Measurements from ENCODE around the gene ZNF766. TPM values are rescaled to one million over a fixed set of nuclear protein-coding genes. Genes with fewer than 3 reads are reported as not detected.

Gene ZNF766
- total and polyA plus RNA-seq, 2 of the 13 experiments (the other 11 are each of a cell fraction or from before 2014, with no cell fraction given), result 5.2 to 10.3 TPM

DNA sequence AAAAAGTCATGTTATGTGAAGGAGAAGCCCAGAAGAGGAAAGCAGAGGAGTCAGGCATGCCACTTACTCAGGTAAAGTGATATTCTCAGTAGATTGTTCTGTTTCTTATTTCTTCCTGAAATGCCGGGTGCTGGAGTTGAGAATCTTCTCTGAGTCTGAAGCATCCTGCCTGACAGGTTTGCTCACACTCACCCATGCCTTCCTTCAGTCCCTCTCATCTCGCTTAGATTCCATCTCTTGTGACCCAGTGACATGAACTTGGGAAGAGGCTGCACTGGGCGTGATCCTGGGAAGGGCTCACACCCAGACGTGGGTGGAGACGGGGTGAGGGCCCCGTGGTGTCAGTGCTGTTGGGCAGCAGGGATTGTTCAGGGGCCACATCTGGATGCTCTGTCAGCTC is 8.1 kb downstream of the ZNF766 start:
- 98% methylated on average over 6 of the region's 6 CpGs for WGBS (ENCODE audit: low lambda C conversion rate)
- H3K4me2 ChIP-seq (ENCODE audit: low read depth, low read length), result no peak overlapping the region
- no peak overlapping the region for H3K27ac ChIP-seq (ENCODE audit: extremely low read length, insufficient read depth, low read length)
- ATAC-seq (no peak), FAIRE-seq (no peak), DNase-seq (ENCODE audit: low spot score) (no peak)
- H3K27me3 ChIP-seq (ENCODE audit: control insufficient read depth in 1 of 2, insufficient read depth in 2 of 2, low read length in 2 of 2), result no peaks in the 10 kb centered on the region
- H4K20me1 ChIP-seq (ENCODE audit: insufficient read depth, low read length), result peaks cover 8% of the 10 kb centered on the region; the same call in 1 of the 2 replicates
- H2AFZ ChIP-seq (ENCODE audit: low read length), result no peak overlapping the region
- in situ Hi-C loops (cut with HindIII; ENCODE audit: extremely low pct_ligation_motif_present, low pct_unique_long_range_greater_than_20kb), result no loop called here
- no peaks in the 10 kb centered on the region for H3K4me1 ChIP-seq (ENCODE audit: insufficient read depth, low read length)
- intact Hi-C loops (cut with micrococcal nuclease; ENCODE audit: unreplicated experiment), result no loop called here
- ChIA-PET POLR2A (no interaction called here), CTCF (ENCODE audit: low intra/inter-chr PET ratio, low total read pairs) (no interaction called here)
- H3K79me2 ChIP-seq (ENCODE audit: insufficient read depth, low read length), result peaks cover 54% of the 10 kb centered on the region
- peaks cover 0 to 6% of the 10 kb centered on the region in 2 experiments; a peak in 1 of 5 replicates for H3K36me3 ChIP-seq (replicated peaks in 1 of 2; ENCODE audit: control insufficient read depth in 1 of 2, insufficient read depth in 2 of 2, low read length in 2 of 2)
- peaks cover 5% of the 10 kb centered on the region; the same call in 1 of the 2 replicates for H3K9me3 ChIP-seq (ENCODE audit: low read length)
- no TSS peak for BruUV-seq (replicated peaks)
- H3K9ac ChIP-seq (ENCODE audit: insufficient read depth, low read depth, low read length), result no peak overlapping the region
- H3K4me3 ChIP-seq (replicated peaks in 1 of 3; ENCODE audit: insufficient read depth in 1 of 3, low read depth in 2 of 3, low read length in 3 of 3), result no peak overlapping the region
- TF ChIP-seq ZFX (CRISPR knock-in tag; IDR thresholded peaks at IDR 0.05; ENCODE audit: low read depth), result no peak
- TF ChIP-seq, protein P1, sequence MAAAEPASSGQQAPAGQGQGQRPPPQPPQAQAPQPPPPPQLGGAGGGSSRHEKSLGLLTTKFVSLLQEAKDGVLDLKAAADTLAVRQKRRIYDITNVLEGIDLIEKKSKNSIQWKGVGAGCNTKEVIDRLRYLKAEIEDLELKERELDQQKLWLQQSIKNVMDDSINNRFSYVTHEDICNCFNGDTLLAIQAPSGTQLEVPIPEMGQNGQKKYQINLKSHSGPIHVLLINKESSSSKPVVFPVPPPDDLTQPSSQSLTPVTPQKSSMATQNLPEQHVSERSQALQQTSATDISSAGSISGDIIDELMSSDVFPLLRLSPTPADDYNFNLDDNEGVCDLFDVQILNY (CRISPR knock-in tag; conservative IDR thresholded peaks at IDR 0.05), result no peak

DNA sequence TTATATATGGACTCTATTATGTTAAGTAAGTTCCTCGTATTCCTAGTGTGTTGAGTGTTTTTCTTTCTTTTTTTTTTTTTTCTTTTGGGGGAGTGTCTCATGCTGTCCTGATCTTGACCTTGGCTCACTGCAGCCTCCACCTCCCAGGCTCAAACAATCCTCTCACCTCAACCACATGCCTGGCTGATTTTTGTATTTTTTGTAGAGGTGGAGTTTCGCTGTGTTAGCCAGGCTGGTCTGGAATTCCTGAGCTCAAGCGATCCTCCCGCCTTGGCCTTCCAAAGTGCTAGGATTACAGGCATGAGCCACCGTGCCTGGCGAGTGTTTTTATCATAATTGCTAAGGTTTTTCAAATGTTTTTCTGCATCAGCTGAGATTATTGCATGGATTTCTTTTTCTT is 16.9 kb downstream of the ZNF766 start:
- Histone ChIP-seq H2AFZ (ENCODE audit: low read length) (no peak overlapping the region), H3K27me3 (ENCODE audit: control insufficient read depth in 1 of 2, insufficient read depth in 2 of 2, low read length in 2 of 2) (no peaks in the 10 kb centered on the region), H3K27ac (ENCODE audit: extremely low read length, insufficient read depth, low read length) (no peak overlapping the region), H3K4me2 (ENCODE audit: low read depth, low read length) (no peak overlapping the region), H3K4me3 (replicated peaks in 1 of 3; ENCODE audit: insufficient read depth in 1 of 3, low read depth in 2 of 3, low read length in 3 of 3) (no peak overlapping the region), H3K4me1 (ENCODE audit: insufficient read depth, low read length) (no peaks in the 10 kb centered on the region), H4K20me1 (ENCODE audit: insufficient read depth, low read length) (peaks cover 6% of the 10 kb centered on the region; the same call in 1 of the 2 replicates), H3K9ac (ENCODE audit: insufficient read depth, low read depth, low read length) (no peak overlapping the region), H3K36me3 (replicated peaks in 1 of 2; ENCODE audit: control insufficient read depth in 1 of 2, insufficient read depth in 2 of 2, low read length in 2 of 2) (peaks cover 15 to 55% of the 10 kb centered on the region in 2 experiments), H3K79me2 (ENCODE audit: insufficient read depth, low read length) (peaks cover 4% of the 10 kb centered on the region), H3K9me3 (ENCODE audit: low read length) (no peaks in the 10 kb centered on the region)
- ATAC-seq, result no peak
- no peak for DNase-seq (ENCODE audit: low spot score)
- no peak for FAIRE-seq
- BruUV-seq (replicated peaks), result no TSS peak
- TF ChIP-seq, protein P2, sequence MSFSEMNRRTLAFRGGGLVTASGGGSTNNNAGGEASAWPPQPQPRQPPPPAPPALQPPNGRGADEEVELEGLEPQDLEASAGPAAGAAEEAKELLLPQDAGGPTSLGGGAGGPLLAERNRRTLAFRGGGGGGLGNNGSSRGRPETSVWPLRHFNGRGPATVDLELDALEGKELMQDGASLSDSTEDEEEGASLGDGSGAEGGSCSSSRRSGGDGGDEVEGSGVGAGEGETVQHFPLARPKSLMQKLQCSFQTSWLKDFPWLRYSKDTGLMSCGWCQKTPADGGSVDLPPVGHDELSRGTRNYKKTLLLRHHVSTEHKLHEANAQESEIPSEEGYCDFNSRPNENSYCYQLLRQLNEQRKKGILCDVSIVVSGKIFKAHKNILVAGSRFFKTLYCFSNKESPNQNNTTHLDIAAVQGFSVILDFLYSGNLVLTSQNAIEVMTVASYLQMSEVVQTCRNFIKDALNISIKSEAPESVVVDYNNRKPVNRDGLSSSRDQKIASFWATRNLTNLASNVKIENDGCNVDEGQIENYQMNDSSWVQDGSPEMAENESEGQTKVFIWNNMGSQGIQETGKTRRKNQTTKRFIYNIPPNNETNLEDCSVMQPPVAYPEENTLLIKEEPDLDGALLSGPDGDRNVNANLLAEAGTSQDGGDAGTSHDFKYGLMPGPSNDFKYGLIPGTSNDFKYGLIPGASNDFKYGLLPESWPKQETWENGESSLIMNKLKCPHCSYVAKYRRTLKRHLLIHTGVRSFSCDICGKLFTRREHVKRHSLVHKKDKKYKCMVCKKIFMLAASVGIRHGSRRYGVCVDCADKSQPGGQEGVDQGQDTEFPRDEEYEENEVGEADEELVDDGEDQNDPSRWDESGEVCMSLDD (CRISPR knock-in tag; IDR thresholded peaks at IDR 0.05; ENCODE audit: borderline replicate concordance), result no peak
- no peak for TF ChIP-seq MIXL1 (CRISPR knock-in tag; IDR thresholded peaks at IDR 0.05)
- no peak for TF ChIP-seq SRF (IDR thresholded peaks at IDR 0.05; ENCODE audit: low read depth, low read length)
- TF ChIP-seq, protein P3, sequence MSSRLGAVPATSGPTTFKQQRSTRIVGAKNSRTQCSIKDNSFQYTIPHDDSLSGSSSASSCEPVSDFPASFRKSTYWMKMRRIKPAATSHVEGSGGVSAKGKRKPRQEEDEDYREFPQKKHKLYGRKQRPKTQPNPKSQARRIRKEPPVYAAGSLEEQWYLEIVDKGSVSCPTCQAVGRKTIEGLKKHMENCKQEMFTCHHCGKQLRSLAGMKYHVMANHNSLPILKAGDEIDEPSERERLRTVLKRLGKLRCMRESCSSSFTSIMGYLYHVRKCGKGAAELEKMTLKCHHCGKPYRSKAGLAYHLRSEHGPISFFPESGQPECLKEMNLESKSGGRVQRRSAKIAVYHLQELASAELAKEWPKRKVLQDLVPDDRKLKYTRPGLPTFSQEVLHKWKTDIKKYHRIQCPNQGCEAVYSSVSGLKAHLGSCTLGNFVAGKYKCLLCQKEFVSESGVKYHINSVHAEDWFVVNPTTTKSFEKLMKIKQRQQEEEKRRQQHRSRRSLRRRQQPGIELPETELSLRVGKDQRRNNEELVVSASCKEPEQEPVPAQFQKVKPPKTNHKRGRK (CRISPR knock-in tag; IDR thresholded peaks at IDR 0.05), result no peak
- no peak for TF ChIP-seq SALL2 (CRISPR knock-in tag; IDR thresholded peaks at IDR 0.05)
- TF ChIP-seq, protein P4, sequence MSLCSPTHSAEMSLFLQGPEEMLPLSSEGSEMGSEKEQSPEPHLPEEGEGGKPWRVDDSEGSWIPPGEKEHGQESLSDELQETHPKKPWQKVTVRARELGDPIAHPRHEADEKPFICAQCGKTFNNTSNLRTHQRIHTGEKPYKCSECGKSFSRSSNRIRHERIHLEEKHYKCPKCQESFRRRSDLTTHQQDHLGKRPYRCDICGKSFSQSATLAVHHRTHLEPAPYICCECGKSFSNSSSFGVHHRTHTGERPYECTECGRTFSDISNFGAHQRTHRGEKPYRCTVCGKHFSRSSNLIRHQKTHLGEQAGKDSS (CRISPR knock-in tag; IDR thresholded peaks at IDR 0.05; ENCODE audit: borderline replicate concordance, low read depth), result no peak
- no peak for TF ChIP-seq GATA4 (IDR thresholded peaks at IDR 0.05; ENCODE audit: borderline replicate concordance, low read depth)
- TF ChIP-seq, protein P5, sequence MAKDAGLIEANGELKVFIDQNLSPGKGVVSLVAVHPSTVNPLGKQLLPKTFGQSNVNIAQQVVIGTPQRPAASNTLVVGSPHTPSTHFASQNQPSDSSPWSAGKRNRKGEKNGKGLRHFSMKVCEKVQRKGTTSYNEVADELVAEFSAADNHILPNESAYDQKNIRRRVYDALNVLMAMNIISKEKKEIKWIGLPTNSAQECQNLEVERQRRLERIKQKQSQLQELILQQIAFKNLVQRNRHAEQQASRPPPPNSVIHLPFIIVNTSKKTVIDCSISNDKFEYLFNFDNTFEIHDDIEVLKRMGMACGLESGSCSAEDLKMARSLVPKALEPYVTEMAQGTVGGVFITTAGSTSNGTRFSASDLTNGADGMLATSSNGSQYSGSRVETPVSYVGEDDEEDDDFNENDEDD (CRISPR knock-in tag; IDR thresholded peaks at IDR 0.05; ENCODE audit: borderline replicate concordance), result no peak
- in situ Hi-C loops (cut with HindIII; ENCODE audit: extremely low pct_ligation_motif_present, low pct_unique_long_range_greater_than_20kb), result no loop called here
- intact Hi-C loops (cut with micrococcal nuclease; ENCODE audit: unreplicated experiment), result no loop called here
- 94% methylated on average over 6 of the region's 6 CpGs for WGBS (ENCODE audit: low lambda C conversion rate)
- POLR2A ChIA-PET, result no interaction called here
- CTCF ChIA-PET (ENCODE audit: low intra/inter-chr PET ratio, low total read pairs), result no interaction called here
